GM18868 (cell line): ENCODE results near the gene IQCN.

Experiments used
- ATAC-seq: cut with Tn5 transposase; IDR thresholded peaks from one replicate; pipeline ENCODE4 v1.9.1; 2021; ENCODE audit warnings: mild to moderate bottlenecking, moderate library complexity; ENCODE audit not compliant: unreplicated experiment

Gene IQCN

GRCh38 chr19:18266771-18267686 is 7.2 kb downstream of the IQCN start:
- no peak for ATAC-seq

GRCh38 chr19:18265582-18265981 is 8.7 kb downstream of the IQCN start:
- ATAC-seq, result no peak

GRCh38 chr19:18264971-18265540 is 9.2 kb downstream of the IQCN start:
- ATAC-seq, result no peak

DNA sequence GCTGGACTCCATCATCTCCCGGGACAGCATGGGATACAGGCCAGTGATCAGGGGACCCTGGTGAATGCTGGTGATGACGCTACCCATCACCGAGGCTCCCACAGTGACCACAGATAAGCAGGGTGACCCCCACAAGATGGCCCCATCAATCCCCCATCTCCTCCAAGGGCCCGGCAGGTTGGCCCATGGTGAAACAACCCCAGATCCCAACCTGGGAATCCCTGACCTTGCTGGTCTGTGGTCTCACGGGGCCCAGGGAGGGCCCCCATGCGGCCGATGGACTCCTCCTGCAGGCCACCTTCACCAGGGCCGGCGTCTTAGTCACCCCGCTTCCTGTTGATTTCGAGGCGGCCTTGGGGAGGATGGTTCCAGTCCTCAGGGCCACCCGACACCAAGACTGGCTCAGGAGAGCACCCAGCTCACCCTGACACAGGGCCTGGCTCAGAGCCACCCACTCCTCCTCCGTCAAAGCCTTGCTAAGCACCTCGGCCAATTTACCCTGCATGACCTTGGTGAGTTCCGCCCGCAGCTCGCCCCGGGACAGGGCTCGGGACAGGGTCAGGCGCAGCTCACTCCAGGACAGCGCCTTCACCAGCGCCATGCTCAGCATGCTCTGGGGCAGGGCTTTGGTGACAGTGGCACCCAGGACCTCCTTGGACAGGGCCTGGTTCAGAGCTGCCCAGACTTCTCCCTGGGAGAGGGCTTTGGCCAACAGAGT is 10.0 kb downstream of the IQCN start:
- no peak for ATAC-seq

GRCh38 chr19:18263324-18264136 is 10.7 kb downstream of the IQCN start:
- no peak for ATAC-seq

- no peak for ATAC-seq
Measured at GRCh38 chr19:18262917-18263316, 11.3 kb downstream of the IQCN start.

DNA sequence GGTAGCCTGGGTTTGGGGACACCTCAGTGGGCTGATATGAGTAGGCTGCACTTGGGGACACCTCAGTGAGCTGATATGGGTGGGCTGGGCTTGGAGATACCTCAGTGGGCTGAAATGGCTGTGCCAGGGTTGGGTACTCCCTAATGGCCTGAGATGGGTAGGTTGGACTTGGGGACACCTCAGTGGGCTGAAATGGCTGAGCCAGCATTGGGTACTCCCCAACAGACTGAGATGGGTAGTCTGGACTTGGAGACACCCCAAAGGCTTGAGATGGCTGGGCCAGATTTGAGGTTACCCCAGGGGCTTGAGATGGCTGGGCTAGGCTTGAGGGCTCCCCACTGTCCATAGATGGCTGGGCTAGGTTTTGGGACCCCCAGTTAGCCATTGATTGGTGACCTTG is 12.1 kb downstream of the IQCN start:
- ATAC-seq, result no peak

GRCh38 chr19:18261474-18261873 is 12.8 kb downstream of the IQCN start:
- ATAC-seq, result no peak

DNA sequence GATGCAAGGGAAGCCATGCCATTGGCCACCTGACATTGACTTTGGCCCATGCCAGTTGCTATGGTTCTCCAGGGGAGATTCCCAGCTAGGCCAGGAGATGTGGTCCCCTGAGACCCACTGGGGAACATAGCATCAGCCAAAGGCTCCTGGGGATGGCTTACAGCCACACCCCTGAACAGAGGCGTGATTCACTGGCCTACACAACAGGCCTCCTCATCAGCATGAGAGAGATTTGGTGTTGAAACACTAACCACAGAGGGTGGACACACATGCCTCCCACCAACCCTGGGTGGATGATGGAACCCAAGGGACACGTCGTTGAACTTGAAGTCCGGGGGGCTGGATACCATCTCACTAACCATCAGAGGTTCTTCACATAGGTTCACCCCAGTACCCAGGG is 14.4 kb downstream of the IQCN start:
- ATAC-seq, result no peak

DNA sequence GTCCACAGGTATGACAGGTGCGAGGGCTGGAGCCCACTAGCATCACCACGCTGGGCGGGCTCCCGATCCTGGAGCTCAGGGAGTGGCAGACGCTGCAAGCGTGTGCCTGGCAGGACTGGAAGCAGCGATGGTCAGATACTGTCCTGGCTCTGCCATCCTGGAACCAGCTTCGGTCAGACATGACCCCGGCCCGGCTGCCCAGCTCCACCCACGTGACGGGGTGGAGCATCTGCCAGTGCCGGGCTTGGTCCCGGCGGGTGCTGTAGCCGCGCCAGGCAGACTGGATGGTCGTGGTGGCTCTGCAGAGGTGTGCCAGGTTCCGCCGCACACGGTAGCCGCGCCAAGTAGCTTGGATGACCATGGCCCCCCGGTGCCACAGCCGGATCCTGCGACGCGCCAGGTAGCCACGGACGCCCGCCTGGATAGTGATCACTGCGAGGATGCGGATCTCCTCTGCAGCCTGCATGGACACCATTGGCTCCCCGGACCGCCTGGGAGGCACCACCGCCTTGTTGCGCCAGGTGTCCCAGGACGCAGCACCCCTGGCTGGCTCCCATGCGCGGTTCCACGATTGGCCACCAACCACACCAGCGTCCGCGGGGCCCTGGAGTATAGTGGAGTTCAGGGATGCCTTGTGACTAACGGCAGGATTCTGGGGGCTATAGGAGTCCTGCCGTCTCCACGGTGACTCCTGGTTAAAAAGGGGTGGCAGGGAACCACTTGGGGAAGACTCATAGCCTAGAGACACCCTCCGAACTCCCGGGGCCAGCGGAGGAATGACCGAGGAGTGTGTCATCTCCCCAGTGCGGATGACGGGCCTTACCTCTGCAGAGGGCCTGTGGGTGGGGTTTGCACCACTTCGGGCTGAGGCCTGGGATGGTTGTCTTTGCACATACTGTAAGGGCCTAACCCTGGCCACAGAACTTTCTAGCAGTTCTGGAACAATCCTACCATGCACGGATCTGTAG is 16.5 kb downstream of the IQCN start:
- no peak for ATAC-seq

GRCh38 chr19:18254546-18255503 is 19.4 kb downstream of the IQCN start:
- no peak for ATAC-seq

GRCh38 chr19:18253716-18254115 is 20.5 kb downstream of the IQCN start:
- ATAC-seq, result no peak

GRCh38 chr19:18253130-18253529 is 21.1 kb downstream of the IQCN start:
- ATAC-seq, result no peak

DNA sequence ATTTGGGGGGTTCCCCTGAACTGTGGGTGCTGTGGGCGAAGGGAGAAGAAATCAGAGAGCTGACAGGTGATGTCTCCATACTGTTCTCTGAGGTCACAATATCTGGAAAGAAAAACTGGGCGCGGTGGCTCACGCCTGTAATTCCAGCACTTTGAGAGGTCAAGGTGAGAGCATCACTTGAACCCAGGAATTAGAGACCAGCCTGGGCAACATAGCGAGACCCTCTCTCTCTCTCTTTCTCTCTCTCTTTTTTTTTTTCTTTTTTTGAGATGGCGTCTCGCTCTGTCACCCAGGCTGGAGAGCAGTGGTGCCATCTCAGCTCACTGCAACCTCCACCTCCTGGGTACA is 21.9 kb downstream of the IQCN start:
- no peak for ATAC-seq

GRCh38 chr19:18251587-18252369 is 22.5 kb downstream of the IQCN start:
- no peak for ATAC-seq

- ATAC-seq, result no peak
Measured at GRCh38 chr19:18249834-18250233, 24.4 kb downstream of the IQCN start.

GRCh38 chr19:18245297-18245696 is 29.0 kb downstream of the IQCN start:
- ATAC-seq, result no peak

- no peak for ATAC-seq
Measured at GRCh38 chr19:18239303-18239702, 34.9 kb downstream of the IQCN start.
